Kidney (tissue), 14 donors: ENCODE data around the gene KCNAB2. TPM values are rescaled to one million over a fixed set of nuclear protein-coding genes. Genes with fewer than 3 reads are reported as not detected.

Experiments
- DNase-seq, 5 donors: peaks; one replicate each; pipeline ENCODE4 v3.0.0-alpha.2; 2013 to 2020
- FAIRE-seq: peaks from 2 replicates; lab custom pipeline; 2012; peaks lifted over from hg19 to GRCh38; lab: Jason Lieb, UNC
- H3K27ac ChIP-seq, 2 donors: one replicate each; pipeline ENCODE4 v1.7.0; 2013; ENCODE audit warnings: low read depth in 2 of 2, low read length in 2 of 2, inconsistent platforms in 1 of 2
- H3K27me3 ChIP-seq: one replicate; pipeline ENCODE4 v1.7.1; 2013; ENCODE audit warnings: low read length, inconsistent platforms; ENCODE audit not compliant: control insufficient read depth, insufficient read depth
- H3K36me3 ChIP-seq, 3 donors: one replicate each; pipeline versions ENCODE4 v1.7.0 to v1.7.1; 2013; ENCODE audit warnings: low read length in 3 of 3, control low read depth in 1 of 3, inconsistent platforms in 1 of 3; ENCODE audit not compliant: insufficient read depth in 3 of 3, control insufficient read depth in 2 of 3
- H3K4me1 ChIP-seq, 3 donors: one replicate each; pipeline versions ENCODE4 v1.7.0 to v1.7.1; 2013; ENCODE audit warnings: low read length in 3 of 3, inconsistent platforms in 1 of 3, low read depth in 1 of 3; ENCODE audit not compliant: control insufficient read depth in 2 of 3, insufficient read depth in 2 of 3
- H3K4me3 ChIP-seq, 3 donors: one replicate each; pipeline versions ENCODE4 v1.7.0 to v1.8.1; 2013; ENCODE audit warnings: low read length in 3 of 3, control low read depth in 1 of 3, inconsistent platforms in 1 of 3
- H3K9ac ChIP-seq, 3 donors: one replicate each; pipeline versions ENCODE4 v1.7.0 to v1.7.1; 2013; ENCODE audit warnings: low read length in 3 of 3, control low read depth in 1 of 3, inconsistent platforms in 1 of 3
- H3K9me3 ChIP-seq, 3 donors: one replicate each; pipeline versions ENCODE4 v1.7.0 to v1.7.1; 2013; ENCODE audit warnings: low read length in 3 of 3, control low read depth in 1 of 3, inconsistent platforms in 1 of 3; ENCODE audit not compliant: control insufficient read depth in 2 of 3, insufficient read depth in 1 of 3
- intact Hi-C: fragments of 100-400 bp; cut with DNase I; formaldehyde crosslinking; loops from one replicate; pipeline ENCODE4 v1.11.1; 2022
- polyA plus RNA-seq: library from polyadenylated mRNA; stranded (reverse); fragments of 350-450 nt; fragmentation: Illumina TruSeq; extraction: RNeasy Lipid Tissue Mini Kit (QIAGEN cat#74804); gene quantifications from one replicate; pipeline ENCODE4 v1.2.3, GENCODE V29; 2014; ENCODE audit warnings: low read depth, low replicate concordance; ENCODE audit not compliant: insufficient read depth
- total RNA-seq: library from RNA; stranded (reverse); fragmentation: NEBNext Ultra II Directional; extraction: Animal tissue kit (Norgen Biotek cat#: 25700); gene quantifications from one replicate; pipeline ENCODE4 v1.2.1, GENCODE V29; 2021
- TF ChIP-seq, protein P1 (sequence below): IDR thresholded peaks from 3 replicates; pipeline ENCODE4 v1.5.1; 2012; ENCODE audit warnings: mild to moderate bottlenecking, moderate library complexity, borderline replicate concordance; ENCODE audit not compliant: insufficient read depth; ENCODE audit errors: extremely low read depth
- donor health status: control.
- donor health status: control.
- donor health status: control.
- donor health status: control.
- donor health status: control.
- donor health status: DM: yes; HTN: yes; CAD: no.
- donor health status: Normal renal cell carcinoma (clear cell type).

The KCNAB2 gene
- total and polyA plus RNA-seq, 2 donors from 2014 or later: 19.6 to 28.1 TPM

DNA sequence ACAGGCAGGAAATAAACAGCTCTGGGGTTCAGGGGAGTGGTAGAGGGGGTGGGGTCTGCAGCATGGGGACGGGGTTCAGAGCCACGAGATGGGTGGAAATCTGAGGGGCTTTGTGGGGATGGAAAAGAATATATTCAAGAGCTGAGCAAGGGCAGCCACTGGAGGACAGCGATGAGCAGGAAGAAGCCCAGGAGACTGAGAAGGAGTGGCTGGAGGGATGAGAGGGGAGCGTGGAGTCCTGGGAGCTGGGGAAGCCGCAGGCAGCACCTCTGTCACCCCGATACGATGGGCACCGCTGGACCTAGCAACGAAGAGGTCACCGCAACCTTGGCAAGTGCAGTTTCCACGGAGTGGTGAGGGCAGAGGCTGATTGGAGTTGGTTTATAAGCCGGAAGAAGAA, 10.0 kb upstream of the KCNAB2 start:
- no peak overlapping the region for H3K27ac ChIP-seq
- no peaks in the 10 kb centered on the region for H3K9me3 ChIP-seq
- TF ChIP-seq, protein P1, sequence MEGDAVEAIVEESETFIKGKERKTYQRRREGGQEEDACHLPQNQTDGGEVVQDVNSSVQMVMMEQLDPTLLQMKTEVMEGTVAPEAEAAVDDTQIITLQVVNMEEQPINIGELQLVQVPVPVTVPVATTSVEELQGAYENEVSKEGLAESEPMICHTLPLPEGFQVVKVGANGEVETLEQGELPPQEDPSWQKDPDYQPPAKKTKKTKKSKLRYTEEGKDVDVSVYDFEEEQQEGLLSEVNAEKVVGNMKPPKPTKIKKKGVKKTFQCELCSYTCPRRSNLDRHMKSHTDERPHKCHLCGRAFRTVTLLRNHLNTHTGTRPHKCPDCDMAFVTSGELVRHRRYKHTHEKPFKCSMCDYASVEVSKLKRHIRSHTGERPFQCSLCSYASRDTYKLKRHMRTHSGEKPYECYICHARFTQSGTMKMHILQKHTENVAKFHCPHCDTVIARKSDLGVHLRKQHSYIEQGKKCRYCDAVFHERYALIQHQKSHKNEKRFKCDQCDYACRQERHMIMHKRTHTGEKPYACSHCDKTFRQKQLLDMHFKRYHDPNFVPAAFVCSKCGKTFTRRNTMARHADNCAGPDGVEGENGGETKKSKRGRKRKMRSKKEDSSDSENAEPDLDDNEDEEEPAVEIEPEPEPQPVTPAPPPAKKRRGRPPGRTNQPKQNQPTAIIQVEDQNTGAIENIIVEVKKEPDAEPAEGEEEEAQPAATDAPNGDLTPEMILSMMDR: no peak
- no peak for DNase-seq
- no peak overlapping the region for H3K9ac ChIP-seq
- intact Hi-C loops: no loop called here
- no peaks in the 10 kb centered on the region for H3K4me1 ChIP-seq
- no peak for FAIRE-seq
- no peak overlapping the region for H3K4me3 ChIP-seq
- H3K27me3 ChIP-seq: peaks cover 3% of the 10 kb centered on the region
- no peaks in the 10 kb centered on the region for H3K36me3 ChIP-seq

DNA sequence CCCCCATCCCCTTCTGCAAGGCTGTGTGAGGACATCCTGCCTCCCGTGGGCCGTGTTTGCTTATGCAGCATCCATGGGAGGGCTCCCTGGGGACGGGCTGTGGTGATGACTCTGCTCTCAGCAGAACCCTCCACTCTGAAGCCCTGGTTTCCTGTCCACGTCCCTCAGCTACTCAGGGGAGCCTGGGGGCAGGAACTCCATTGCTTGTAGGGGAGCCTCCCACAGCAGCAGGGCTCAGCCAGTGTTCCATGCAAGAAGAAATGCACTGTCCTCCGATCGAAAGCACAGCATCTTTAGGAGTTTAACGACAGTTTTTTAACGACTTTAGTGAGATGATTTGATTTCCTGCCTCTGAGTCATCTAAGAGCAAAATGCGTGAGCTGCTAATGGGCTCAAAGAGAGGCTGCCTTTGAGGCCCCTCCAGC, 8.3 kb upstream of the KCNAB2 start:
- Histone ChIP-seq H3K9ac (no peak overlapping the region), H3K9me3 (no peaks in the 10 kb centered on the region), H3K36me3 (no peaks in the 10 kb centered on the region), H3K4me3 (no peak overlapping the region), H3K4me1 (no peaks in the 10 kb centered on the region), H3K27me3 (peaks cover 3% of the 10 kb centered on the region), H3K27ac (no peak overlapping the region)
- DNase-seq: no peak
- no peak for FAIRE-seq
- TF ChIP-seq, protein P1: no peak
- intact Hi-C loops: no loop called here

GRCh38 chr1:6038603-6039002, 7.1 kb upstream of the KCNAB2 start:
- FAIRE-seq (no peak), DNase-seq (no peak)
- intact Hi-C loops: no loop called here
- H3K36me3 ChIP-seq: no peaks in the 10 kb centered on the region
- H3K27me3 ChIP-seq: no peaks in the 10 kb centered on the region
- no peaks in the 10 kb centered on the region for H3K9me3 ChIP-seq
- H3K4me3 ChIP-seq: no peak overlapping the region
- H3K27ac ChIP-seq: no peak overlapping the region
- no peak overlapping the region for H3K9ac ChIP-seq
- TF ChIP-seq, protein P1: no peak
- H3K4me1 ChIP-seq: no peaks in the 10 kb centered on the region

GRCh38 chr1:6039031-6039430, 6.7 kb upstream of the KCNAB2 start:
- H3K27ac ChIP-seq: no peak overlapping the region
- no peaks in the 10 kb centered on the region for H3K27me3 ChIP-seq
- H3K9ac ChIP-seq: no peak overlapping the region
- no peak for DNase-seq
- H3K4me1 ChIP-seq: no peaks in the 10 kb centered on the region
- FAIRE-seq: no peak
- no peaks in the 10 kb centered on the region for H3K9me3 ChIP-seq
- no peak overlapping the region for H3K4me3 ChIP-seq
- H3K36me3 ChIP-seq: no peaks in the 10 kb centered on the region
- TF ChIP-seq, protein P1: no peak
- intact Hi-C loops: no loop called here
